ENCODE data around the gene DNAH6.

Gene DNAH6

GRCh38 chr2:84840306-84840705 lies 324.0 kb downstream of the DNAH6 start:
- H3K23ac ChIP-seq (ENCODE audit: low read length), result no peak overlapping the region
- H2BK5ac ChIP-seq (ENCODE audit: low read length), result no peak overlapping the region
- no peak overlapping the region for H3K4me2 ChIP-seq (ENCODE audit: low read length)
- H2BK15ac ChIP-seq (replicated peaks; ENCODE audit: low read depth), result no peak overlapping the region
- no peak overlapping the region for H3K56ac ChIP-seq (ENCODE audit: low read length)
- H3K27me3 ChIP-seq (ENCODE audit: insufficient read depth, low read length, poor library complexity), result no peaks in the 10 kb centered on the region
- no peak overlapping the region for H3K4me3 ChIP-seq (ENCODE audit: low read length)
- H2AK5ac ChIP-seq (ENCODE audit: low read length), result no peak overlapping the region
- H4K8ac ChIP-seq (ENCODE audit: low read depth, low read length), result no peak overlapping the region
- H3K36me3 ChIP-seq (ENCODE audit: control insufficient read depth, insufficient read depth, low read length), result no peaks in the 10 kb centered on the region
- H3K79me2 ChIP-seq (ENCODE audit: control insufficient read depth, insufficient read depth, low read length), result no peaks in the 10 kb centered on the region
- DNase-seq, result peak; percentile 73
- no peak overlapping the region for H3K9ac ChIP-seq (ENCODE audit: low read length)
- peaks cover 2% of the 10 kb centered on the region for H3K4me1 ChIP-seq (ENCODE audit: control insufficient read depth, low read depth, low read length)
- no peak overlapping the region for H4K5ac ChIP-seq (ENCODE audit: low read length)
- H3K79me1 ChIP-seq (ENCODE audit: low read length), result no peaks in the 10 kb centered on the region
- WGBS (ENCODE audit: extremely low coverage, insufficient coverage, low lambda C conversion rate), result no CpG with 5 or more reads among the region's 3 CpGs
- no peak overlapping the region for H3K4ac ChIP-seq (ENCODE audit: low read depth, low read length)
- H2BK120ac ChIP-seq (ENCODE audit: low read depth, low read length), result no peak overlapping the region
- H3K18ac ChIP-seq (ENCODE audit: low read length), result no peak overlapping the region
- H3K27ac ChIP-seq (ENCODE audit: low read depth, low read length), result no peak overlapping the region

DNA sequence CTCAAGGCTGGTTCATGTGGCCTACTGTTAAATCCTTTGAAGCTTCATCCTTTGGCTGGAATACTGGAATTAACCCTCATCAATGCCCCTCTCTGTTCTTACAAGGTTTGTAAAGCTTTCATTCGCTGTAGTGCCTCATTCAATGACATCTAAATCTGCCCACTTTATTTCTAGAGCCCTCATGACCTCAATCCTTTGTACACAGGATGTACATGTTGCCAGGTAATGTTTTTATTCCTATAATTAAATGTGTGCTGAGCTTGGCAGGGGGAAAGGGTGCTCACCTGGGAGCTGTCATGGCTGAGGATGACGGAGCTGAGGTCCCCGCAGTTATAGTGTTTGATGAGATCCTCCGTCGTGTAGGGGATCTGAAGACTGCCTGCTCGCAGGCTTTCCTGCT lies 325.3 kb downstream of the DNAH6 start:
- Histone ChIP-seq H2BK15ac (replicated peaks; ENCODE audit: low read depth) (no peak overlapping the region), H2BK5ac (ENCODE audit: low read length) (no peak overlapping the region), H3K18ac (ENCODE audit: low read length) (no peak overlapping the region), H3K36me3 (ENCODE audit: control insufficient read depth, insufficient read depth, low read length) (no peaks in the 10 kb centered on the region), H2BK120ac (ENCODE audit: low read depth, low read length) (no peak overlapping the region), H3K4me3 (ENCODE audit: low read length) (no peak overlapping the region), H4K8ac (ENCODE audit: low read depth, low read length) (no peak overlapping the region), H4K5ac (ENCODE audit: low read length) (no peak overlapping the region), H3K4ac (ENCODE audit: low read depth, low read length) (no peak overlapping the region), H3K56ac (ENCODE audit: low read length) (no peak overlapping the region), H3K79me2 (ENCODE audit: control insufficient read depth, insufficient read depth, low read length) (no peaks in the 10 kb centered on the region), H3K9ac (ENCODE audit: low read length) (no peak overlapping the region), H3K27ac (ENCODE audit: low read depth, low read length) (no peak overlapping the region), H3K27me3 (ENCODE audit: insufficient read depth, low read length, poor library complexity) (no peaks in the 10 kb centered on the region), H2AK5ac (ENCODE audit: low read length) (no peak overlapping the region), H3K79me1 (ENCODE audit: low read length) (no peaks in the 10 kb centered on the region), H3K4me2 (ENCODE audit: low read length) (no peak overlapping the region), H3K4me1 (ENCODE audit: control insufficient read depth, low read depth, low read length) (peaks cover 2% of the 10 kb centered on the region), H3K23ac (ENCODE audit: low read length) (no peak overlapping the region)
- DNase-seq, result no peak
- no CpG with 5 or more reads among the region's 6 CpGs for WGBS (ENCODE audit: extremely low coverage, insufficient coverage, low lambda C conversion rate)

GRCh38 chr2:84844141-84844540 lies 327.8 kb downstream of the DNAH6 start:
- Histone ChIP-seq H2AK5ac (ENCODE audit: low read length) (no peak overlapping the region), H3K23ac (ENCODE audit: low read length) (no peak overlapping the region), H3K79me1 (ENCODE audit: low read length) (no peaks in the 10 kb centered on the region), H3K18ac (ENCODE audit: low read length) (no peak overlapping the region), H2BK15ac (replicated peaks; ENCODE audit: low read depth) (no peak overlapping the region), H3K4me1 (ENCODE audit: control insufficient read depth, low read depth, low read length) (peaks cover 2% of the 10 kb centered on the region), H3K9ac (ENCODE audit: low read length) (no peak overlapping the region), H3K27ac (ENCODE audit: low read depth, low read length) (no peak overlapping the region), H3K36me3 (ENCODE audit: control insufficient read depth, insufficient read depth, low read length) (no peaks in the 10 kb centered on the region), H3K79me2 (ENCODE audit: control insufficient read depth, insufficient read depth, low read length) (no peaks in the 10 kb centered on the region), H3K4ac (ENCODE audit: low read depth, low read length) (no peak overlapping the region), H3K4me2 (ENCODE audit: low read length) (no peak overlapping the region), H3K56ac (ENCODE audit: low read length) (no peak overlapping the region), H3K27me3 (ENCODE audit: insufficient read depth, low read length, poor library complexity) (no peaks in the 10 kb centered on the region), H4K5ac (ENCODE audit: low read length) (no peak overlapping the region), H3K4me3 (ENCODE audit: low read length) (no peak overlapping the region), H4K8ac (ENCODE audit: low read depth, low read length) (no peak overlapping the region), H2BK5ac (ENCODE audit: low read length) (no peak overlapping the region), H2BK120ac (ENCODE audit: low read depth, low read length) (no peak overlapping the region)
- no CpG with 5 or more reads among the region's 8 CpGs for WGBS (ENCODE audit: extremely low coverage, insufficient coverage, low lambda C conversion rate)
- no peak for DNase-seq

- H2AK5ac ChIP-seq (ENCODE audit: low read length), result no peak overlapping the region
- no peak overlapping the region for H3K9ac ChIP-seq (ENCODE audit: low read length)
- no peak overlapping the region for H2BK15ac ChIP-seq (replicated peaks; ENCODE audit: low read depth)
- H3K18ac ChIP-seq (ENCODE audit: low read length), result no peak overlapping the region
- no peak overlapping the region for H3K56ac ChIP-seq (ENCODE audit: low read length)
- H3K36me3 ChIP-seq (ENCODE audit: control insufficient read depth, insufficient read depth, low read length), result no peaks in the 10 kb centered on the region
- no peaks in the 10 kb centered on the region for H3K79me2 ChIP-seq (ENCODE audit: control insufficient read depth, insufficient read depth, low read length)
- H4K5ac ChIP-seq (ENCODE audit: low read length), result no peak overlapping the region
- H2BK120ac ChIP-seq (ENCODE audit: low read depth, low read length), result no peak overlapping the region
- H3K27me3 ChIP-seq (ENCODE audit: insufficient read depth, low read length, poor library complexity), result no peaks in the 10 kb centered on the region
- no peak overlapping the region for H3K27ac ChIP-seq (ENCODE audit: low read depth, low read length)
- no peak overlapping the region for H3K23ac ChIP-seq (ENCODE audit: low read length)
- no peak overlapping the region for H3K4me3 ChIP-seq (ENCODE audit: low read length)
- no peaks in the 10 kb centered on the region for H3K79me1 ChIP-seq (ENCODE audit: low read length)
- no peak overlapping the region for H2BK5ac ChIP-seq (ENCODE audit: low read length)
- H3K4ac ChIP-seq (ENCODE audit: low read depth, low read length), result no peak overlapping the region
- WGBS (ENCODE audit: extremely low coverage, insufficient coverage, low lambda C conversion rate), result no CpG with 5 or more reads among the region's 5 CpGs
- DNase-seq, result no peak
- H3K4me1 ChIP-seq (ENCODE audit: control insufficient read depth, low read depth, low read length), result no peaks in the 10 kb centered on the region
- H4K8ac ChIP-seq (ENCODE audit: low read depth, low read length), result no peak overlapping the region
- H3K4me2 ChIP-seq (ENCODE audit: low read length), result no peak overlapping the region
These were observed 329.9 kb downstream of the DNAH6 start for GRCh38 chr2:84846041-84846663.

- WGBS (ENCODE audit: extremely low coverage, insufficient coverage, low lambda C conversion rate), result no CpG with 5 or more reads among the region's 2 CpGs
These were observed 330.4 kb downstream of the DNAH6 start for GRCh38 chr2:84846741-84847142.

More at GRCh38 chr2:84846741-84847142, 330.4 kb downstream of the DNAH6 start:
- Histone ChIP-seq H3K27ac (ENCODE audit: low read depth, low read length) (no peak overlapping the region), H4K5ac (ENCODE audit: low read length) (no peak overlapping the region), H2BK120ac (ENCODE audit: low read depth, low read length) (no peak overlapping the region), H3K79me2 (ENCODE audit: control insufficient read depth, insufficient read depth, low read length) (no peaks in the 10 kb centered on the region), H2AK5ac (ENCODE audit: low read length) (no peak overlapping the region), H3K56ac (ENCODE audit: low read length) (no peak overlapping the region), H3K23ac (ENCODE audit: low read length) (no peak overlapping the region), H3K4ac (ENCODE audit: low read depth, low read length) (no peak overlapping the region), H2BK15ac (replicated peaks; ENCODE audit: low read depth) (no peak overlapping the region), H3K18ac (ENCODE audit: low read length) (no peak overlapping the region), H2BK5ac (ENCODE audit: low read length) (no peak overlapping the region), H4K8ac (ENCODE audit: low read depth, low read length) (no peak overlapping the region), H3K36me3 (ENCODE audit: control insufficient read depth, insufficient read depth, low read length) (no peaks in the 10 kb centered on the region), H3K79me1 (ENCODE audit: low read length) (no peaks in the 10 kb centered on the region), H3K27me3 (ENCODE audit: insufficient read depth, low read length, poor library complexity) (no peaks in the 10 kb centered on the region), H3K4me3 (ENCODE audit: low read length) (no peak overlapping the region), H3K4me1 (ENCODE audit: control insufficient read depth, low read depth, low read length) (no peaks in the 10 kb centered on the region), H3K4me2 (ENCODE audit: low read length) (no peak overlapping the region), H3K9ac (ENCODE audit: low read length) (no peak overlapping the region)
- no peak for DNase-seq
